Brain microvascular endothelial cell (primary cell): ENCODE results near the gene COX6A1.
"Not testable (repeated sequence)": the region's sequence is repeated elsewhere in the genome, so short reads cannot be mapped to it uniquely, and the experiment has no call there.

Source experiments
- DNase-seq: peaks from one replicate; pipeline ENCODE4 v3.0.0-alpha.2; 2020
- H3K27ac ChIP-seq: fragments of 250-450 bp; sonication (Bioruptor Pico); 2 replicates; pipeline ENCODE4 v1.5.1; 2020; ENCODE audit warnings: mild to moderate bottlenecking, moderate library complexity
- H3K27me3 ChIP-seq: fragments of 250-450 bp; sonication (Bioruptor Pico); replicated peaks from 2 replicates; pipeline ENCODE4 v1.5.1; 2020; ENCODE audit warnings: mild to moderate bottlenecking
- H3K36me3 ChIP-seq: fragments of 250-450 bp; sonication (Bioruptor Pico); replicated peaks from 2 replicates; pipeline ENCODE4 v1.5.1; 2020; ENCODE audit warnings: mild to moderate bottlenecking
- H3K4me3 ChIP-seq: 2 replicates; pipeline ENCODE4 v1.5.1; 2011; ENCODE audit warnings: low read depth, mild to moderate bottlenecking, control low read depth, low read length, moderate library complexity
- in situ Hi-C: cut with HindIII; loops from 2 replicates; pipeline ENCODE4 v1.10.0; 2017; ENCODE audit warnings: low sequenced_read_pairs, low pct_ligation_motif_present
- TF ChIP-seq, protein P1 (sequence below): IDR thresholded peaks from 2 replicates; pipeline ENCODE4 v1.5.1; 2011; ENCODE audit warnings: low read depth, mild to moderate bottlenecking, moderate library complexity, low read length, control low read depth, inconsistent platforms; ENCODE audit errors: missing control alignments

COX6A1 gene

GRCh38 chr12:120481022-120481767 lies 43.3 kb downstream of the COX6A1 start:
- Histone ChIP-seq H3K4me3 (no peak overlapping the region), H3K36me3 (no peaks in the 10 kb centered on the region), H3K27me3 (no peaks in the 10 kb centered on the region), H3K27ac (no peak overlapping the region)
- in situ Hi-C loops, result no loop called here
- DNase-seq, result no peak
- TF ChIP-seq, protein P1, sequence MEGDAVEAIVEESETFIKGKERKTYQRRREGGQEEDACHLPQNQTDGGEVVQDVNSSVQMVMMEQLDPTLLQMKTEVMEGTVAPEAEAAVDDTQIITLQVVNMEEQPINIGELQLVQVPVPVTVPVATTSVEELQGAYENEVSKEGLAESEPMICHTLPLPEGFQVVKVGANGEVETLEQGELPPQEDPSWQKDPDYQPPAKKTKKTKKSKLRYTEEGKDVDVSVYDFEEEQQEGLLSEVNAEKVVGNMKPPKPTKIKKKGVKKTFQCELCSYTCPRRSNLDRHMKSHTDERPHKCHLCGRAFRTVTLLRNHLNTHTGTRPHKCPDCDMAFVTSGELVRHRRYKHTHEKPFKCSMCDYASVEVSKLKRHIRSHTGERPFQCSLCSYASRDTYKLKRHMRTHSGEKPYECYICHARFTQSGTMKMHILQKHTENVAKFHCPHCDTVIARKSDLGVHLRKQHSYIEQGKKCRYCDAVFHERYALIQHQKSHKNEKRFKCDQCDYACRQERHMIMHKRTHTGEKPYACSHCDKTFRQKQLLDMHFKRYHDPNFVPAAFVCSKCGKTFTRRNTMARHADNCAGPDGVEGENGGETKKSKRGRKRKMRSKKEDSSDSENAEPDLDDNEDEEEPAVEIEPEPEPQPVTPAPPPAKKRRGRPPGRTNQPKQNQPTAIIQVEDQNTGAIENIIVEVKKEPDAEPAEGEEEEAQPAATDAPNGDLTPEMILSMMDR, result no peak

DNA sequence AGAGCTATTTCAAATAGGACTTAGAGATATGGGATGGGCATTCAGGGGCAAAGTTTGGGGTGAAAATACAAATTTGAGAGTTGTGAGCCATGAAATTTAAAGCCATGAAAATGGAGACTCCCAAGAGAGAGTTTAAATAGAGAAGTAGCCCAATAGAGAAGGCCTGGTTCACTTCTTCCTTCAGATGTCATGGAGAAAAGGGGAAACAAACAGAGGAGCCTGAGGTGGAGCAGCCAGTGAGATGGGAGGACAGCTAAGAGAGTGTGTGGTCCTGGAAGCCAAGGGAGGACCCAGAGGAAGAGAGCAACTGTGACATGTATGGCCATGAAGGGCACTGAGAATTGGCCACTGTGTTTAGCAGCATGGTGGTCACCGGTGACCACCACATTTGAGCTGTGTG lies 45.7 kb downstream of the COX6A1 start:
- Histone ChIP-seq H3K27ac (no peak overlapping the region), H3K4me3 (no peak overlapping the region), H3K27me3 (no peaks in the 10 kb centered on the region), H3K36me3 (no peaks in the 10 kb centered on the region)
- TF ChIP-seq, protein P1, result no peak
- in situ Hi-C loops, result no loop called here
- no peak for DNase-seq

DNA sequence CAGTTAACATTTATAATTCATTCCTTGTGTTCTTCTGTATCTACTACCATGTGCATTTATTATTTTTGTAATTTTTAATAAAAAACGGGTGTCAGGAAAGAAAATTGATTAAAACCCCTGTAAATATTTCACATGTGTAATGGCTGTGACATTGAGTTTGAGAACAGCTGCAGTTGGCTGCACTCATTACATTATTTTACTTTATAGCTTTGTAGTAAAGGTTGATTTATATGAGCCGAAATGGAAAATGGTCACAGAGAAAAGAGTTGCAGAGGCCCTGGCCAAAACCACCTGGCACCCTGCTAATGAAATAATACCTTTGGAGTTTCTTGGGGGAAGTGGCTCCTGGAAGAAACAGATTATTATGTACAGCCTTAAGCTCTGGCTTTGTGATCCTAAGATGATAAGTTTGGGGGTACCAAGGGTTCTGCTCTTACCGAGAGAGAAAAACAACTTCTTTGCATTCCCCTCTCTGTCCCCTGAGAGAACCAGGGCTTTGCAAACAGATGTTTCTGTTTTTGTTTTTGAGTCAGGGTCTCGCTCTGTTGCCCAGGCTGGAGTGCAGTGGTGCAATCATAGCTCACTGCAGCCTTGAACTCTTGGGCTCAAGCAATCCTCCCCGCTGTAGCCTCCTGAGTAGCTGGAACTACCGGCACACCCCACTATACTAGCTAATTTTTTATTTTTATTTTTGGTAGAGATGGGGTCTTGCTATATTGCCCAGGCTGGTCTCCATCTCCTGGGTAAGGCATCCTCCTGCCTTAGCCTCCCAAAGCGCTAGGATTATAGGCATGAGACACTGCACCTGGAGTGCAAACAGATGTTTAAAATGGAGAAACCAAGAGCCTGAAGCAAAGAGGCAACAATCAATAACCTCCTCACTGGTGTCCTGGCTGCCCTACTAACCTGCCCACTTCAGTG lies 48.3 kb downstream of the COX6A1 start:
- Histone ChIP-seq H3K27me3 (no peaks in the 10 kb centered on the region), H3K4me3 (no peak overlapping the region), H3K36me3 (no peaks in the 10 kb centered on the region), H3K27ac (no peak overlapping the region)
- DNase-seq, result no peak
- in situ Hi-C loops, result no loop called here
- TF ChIP-seq, protein P1, result no peak

- H3K27ac ChIP-seq, H3K27me3 ChIP-seq, in situ Hi-C loops: not testable (repeated sequence)
Observed at GRCh38 chr12:120487552-120487951, 49.6 kb downstream of the COX6A1 start.

GRCh38 chr12:120488057-120488640 lies 50.2 kb downstream of the COX6A1 start:
- in situ Hi-C loops, result no loop called here
- H3K27me3 ChIP-seq, result no peaks in the 10 kb centered on the region
- no peak for DNase-seq
- H3K4me3 ChIP-seq, result no peak overlapping the region
- TF ChIP-seq, protein P1, result no peak
- H3K36me3 ChIP-seq, result no peaks in the 10 kb centered on the region
- H3K27ac ChIP-seq, result no peak overlapping the region

More at GRCh38 chr12:120487552-120487951, 49.6 kb downstream of the COX6A1 start:
- H3K4me3 ChIP-seq, DNase-seq, H3K36me3 ChIP-seq: not testable (repeated sequence)

- H3K27ac ChIP-seq, result no peak overlapping the region
- H3K4me3 ChIP-seq, result no peak overlapping the region
- H3K36me3 ChIP-seq, result no peaks in the 10 kb centered on the region
- DNase-seq, result no peak
- TF ChIP-seq, protein P1, result no peak
- in situ Hi-C loops, result no loop called here
- no peaks in the 10 kb centered on the region for H3K27me3 ChIP-seq
Observed at GRCh38 chr12:120489018-120489417, 51.1 kb downstream of the COX6A1 start.
